ENCODE measurements around the gene TMTC2.

- no peak for TF ChIP-seq POLR2A (IDR thresholded peaks at IDR 0.05; ENCODE audit: low read length)
- no peak for TF ChIP-seq GATA1 (IDR thresholded peaks at IDR 0.05; ENCODE audit: low read depth, low read length)
These were observed 41.2 kb downstream of the TMTC2 start for GRCh38 chr12:82727886-82728285.
